T-helper 2 cell (primary cell): Measurements from ENCODE around the gene OR4E2.
"Not testable (repeated sequence)": the region's sequence is repeated elsewhere in the genome, so short reads cannot be mapped to it uniquely, and the experiment has no call there.

Source experiments
- DNase-seq, 5 experiments: peaks; one replicate each; pipeline versions ENCODE4 v3.0.0 to v3.0.0-alpha.2; 2012 to 2022

The OR4E2 gene

DNA sequence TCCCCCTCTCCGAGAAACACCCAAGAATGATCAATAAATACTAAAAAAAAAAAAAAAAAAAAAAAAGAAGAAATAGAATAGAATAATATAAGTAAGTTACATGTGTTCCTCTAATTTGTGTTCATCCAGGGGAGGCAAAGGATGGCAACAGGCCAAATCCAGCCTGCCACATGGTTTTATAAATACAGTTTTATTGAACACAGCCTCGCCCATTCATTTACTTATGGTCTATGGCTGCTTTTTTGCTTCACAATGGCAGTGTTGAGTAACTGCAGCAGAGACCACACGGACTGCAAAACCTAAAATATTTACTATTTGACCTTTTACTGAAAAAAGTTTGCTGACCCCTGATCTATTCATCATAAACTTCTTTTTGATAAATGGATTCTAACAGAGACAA lies 44.9 kb downstream of the OR4E2 start:
- not testable (repeated sequence) for DNase-seq

DNA sequence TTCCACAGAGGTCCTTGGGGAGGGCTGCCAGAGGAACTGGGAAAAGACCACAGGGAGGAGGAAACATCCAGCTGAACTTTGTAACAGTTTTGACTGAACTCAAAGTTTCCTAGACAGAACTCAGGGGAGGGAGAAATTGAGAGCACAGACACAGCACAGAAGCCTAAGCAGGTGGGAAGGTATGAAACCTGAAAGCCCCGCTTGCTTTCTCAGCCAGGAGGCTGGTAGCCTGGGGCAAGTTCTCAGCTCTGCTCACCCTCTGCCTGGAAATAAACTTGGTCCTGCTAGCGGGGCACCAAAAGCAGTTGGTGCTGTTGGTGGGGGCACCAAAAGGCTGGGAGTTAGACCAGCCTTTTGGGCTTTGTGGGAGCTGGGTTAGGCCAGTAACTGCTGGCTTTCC lies 45.9 kb downstream of the OR4E2 start:
- DNase-seq, result no peak

DNA sequence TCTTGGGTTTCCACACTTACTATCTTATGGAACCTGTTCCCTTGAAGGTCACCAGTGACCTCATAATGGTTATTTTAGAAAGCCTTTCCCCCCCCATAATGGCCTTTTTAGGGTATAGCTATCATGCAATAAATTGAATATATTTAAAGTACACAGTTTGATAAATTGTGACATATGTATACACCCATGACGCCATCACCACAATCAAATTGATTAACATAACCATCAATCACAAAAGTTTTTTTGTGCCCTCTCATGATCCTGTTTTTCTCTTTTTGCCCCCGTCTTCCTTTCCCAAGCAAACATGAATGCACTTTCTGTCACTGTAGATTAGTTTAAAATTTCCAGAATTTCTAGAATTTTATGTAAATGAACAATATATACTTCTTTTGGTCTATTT lies 48.7 kb downstream of the OR4E2 start:
- no peak for DNase-seq

DNA sequence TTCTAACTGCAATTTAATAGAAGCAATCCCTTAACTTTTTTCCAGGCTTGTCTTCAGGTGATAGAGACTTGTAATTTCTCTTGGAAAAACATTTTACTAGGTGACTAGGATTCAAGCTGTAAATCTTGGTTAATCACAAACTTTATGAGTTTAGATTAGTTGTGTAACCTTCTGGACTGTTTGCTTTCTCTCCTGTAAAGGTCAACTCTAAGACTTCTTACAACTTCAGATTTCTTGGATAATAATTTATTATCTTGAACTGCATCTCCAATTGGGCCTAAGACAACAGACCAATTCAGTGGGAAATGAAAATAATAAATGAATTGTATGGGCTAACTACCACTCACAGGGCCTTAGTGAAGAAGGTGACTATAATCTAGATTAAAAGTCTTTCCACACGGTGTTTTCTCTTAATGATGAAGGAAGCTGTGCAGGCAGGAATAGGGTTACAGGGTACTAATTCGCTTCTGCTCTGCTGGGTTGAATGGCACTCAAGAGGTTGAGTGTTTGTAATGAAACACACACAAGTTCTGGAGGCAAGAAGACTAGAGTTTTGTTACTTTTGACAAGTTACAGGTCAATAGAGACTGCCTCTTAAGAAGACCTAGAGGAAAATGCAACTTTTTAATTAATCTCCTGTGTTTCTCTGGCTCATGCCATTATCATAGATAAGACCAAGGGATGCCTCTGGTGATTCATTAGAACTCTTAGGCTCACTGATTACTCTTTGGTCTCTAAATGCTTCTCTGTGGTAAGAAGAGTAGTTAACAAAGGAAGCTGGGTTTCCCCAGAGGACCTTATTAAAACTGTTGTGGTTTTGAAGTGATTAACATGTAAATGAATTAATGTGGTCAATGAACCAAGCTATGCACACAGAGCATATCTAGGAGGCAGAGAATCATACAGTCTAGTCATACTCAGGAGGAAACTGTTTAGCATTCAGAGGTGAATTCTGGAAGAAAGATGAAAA lies 50.0 kb downstream of the OR4E2 start:
- DNase-seq, result peak in 2 of 5 experiments; percentile 27 to 66

DNA sequence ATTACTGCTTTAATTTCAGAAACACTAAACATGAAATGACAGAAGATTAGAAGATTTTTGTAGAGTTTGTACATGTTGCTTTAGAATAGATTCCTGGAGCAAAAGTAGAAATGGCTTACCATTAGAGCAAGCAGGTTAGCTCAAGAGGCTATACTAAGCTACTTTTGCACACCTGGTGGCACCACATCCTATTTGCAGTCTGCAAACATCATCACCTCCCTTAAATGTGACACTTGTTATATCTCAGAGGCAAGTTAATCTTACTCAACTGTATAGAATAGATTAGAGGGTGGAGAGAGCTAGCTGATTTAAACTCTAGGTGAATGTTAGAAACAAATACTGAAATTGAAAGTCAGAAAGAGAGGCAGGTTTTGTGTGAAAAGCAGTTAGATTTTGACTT lies 50.7 kb downstream of the OR4E2 start:
- DNase-seq, result peak in 1 of 5 experiments; percentile 46

DNA sequence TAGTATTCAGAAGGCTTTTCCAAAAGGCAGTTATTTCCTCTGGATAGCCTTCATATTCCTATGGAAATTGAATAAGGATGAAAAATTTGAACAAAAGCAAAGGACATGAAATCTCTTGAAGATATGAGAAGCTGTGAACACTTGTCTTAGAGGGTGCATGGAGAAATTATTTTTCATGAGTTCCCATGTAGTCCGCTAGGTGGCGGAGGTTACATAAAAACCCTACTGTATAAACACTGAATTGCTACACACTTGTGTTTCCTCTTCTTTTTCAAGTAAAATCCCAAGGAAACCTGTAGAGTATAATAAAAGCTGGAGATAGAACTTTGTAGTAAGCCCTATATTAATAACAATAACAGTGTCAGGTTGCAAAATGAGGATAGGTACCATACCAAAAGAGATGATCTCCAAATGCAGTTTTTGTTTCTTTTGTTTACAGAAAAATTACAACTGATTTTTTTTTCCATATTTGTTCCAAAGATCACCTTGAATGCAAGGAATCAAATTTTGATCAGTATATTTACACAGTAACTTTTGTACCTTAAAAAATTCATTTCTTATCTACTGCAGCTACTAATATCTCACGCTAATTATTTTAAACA lies 57.8 kb downstream of the OR4E2 start:
- peak in 1 of 5 experiments; percentile 49 for DNase-seq

DNA sequence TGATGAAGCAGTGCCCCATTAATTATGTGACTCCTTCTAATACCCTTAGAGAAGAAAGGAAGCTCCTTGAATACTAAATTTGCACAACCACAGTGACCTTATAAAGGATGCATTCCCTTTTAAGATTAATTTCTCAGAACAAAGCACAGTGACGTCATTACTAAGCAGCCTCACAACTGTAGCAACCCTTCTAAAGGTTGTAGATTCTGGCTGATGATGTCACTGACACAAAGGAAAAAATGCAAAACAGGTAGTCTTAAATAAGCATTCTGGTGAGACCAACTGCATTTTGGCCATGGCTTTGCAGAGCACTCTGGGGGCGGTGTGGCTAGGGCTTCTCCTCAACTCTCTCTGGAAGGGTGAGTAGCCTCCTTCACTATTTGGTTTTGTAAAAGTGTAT lies 58.4 kb downstream of the OR4E2 start:
- DNase-seq, result peak in 2 of 5 experiments; percentile 18 to 35

DNA sequence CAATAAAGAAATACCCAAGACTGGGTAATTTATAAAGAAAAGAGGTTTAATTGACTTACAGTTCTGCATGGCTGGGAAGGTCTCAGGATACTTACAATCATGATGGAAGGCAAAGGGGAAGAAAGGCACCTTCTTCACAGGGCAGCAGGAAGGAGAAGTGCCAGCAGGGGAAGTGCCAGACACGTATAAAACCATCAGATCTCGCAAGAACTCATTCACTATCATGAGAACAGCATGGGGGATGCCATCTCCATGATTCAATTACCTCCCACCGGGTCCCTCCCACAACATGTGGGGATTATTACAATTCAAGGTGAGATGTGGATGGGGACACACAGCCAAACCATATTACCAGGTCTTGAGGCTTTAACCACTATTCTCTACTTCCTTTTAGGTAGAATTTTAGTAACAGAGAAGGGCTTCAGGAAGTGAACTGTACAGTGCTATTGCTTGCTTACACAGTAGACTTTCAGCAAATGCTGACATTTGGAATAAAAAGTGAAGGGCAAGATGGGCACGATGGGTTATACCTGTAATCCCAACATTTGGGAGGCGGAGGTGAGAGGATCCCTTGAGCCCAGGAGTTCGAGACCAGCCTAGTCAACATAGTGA lies 60.8 kb downstream of the OR4E2 start:
- DNase-seq, result peak in 2 of 5 experiments; percentile 9 to 30
